HG02678 (cell line): ENCODE results near the gene NIPSNAP2.
A peak's percentile ranks its signal among the peaks of the same experiment; 100 is the strongest.
"Not testable (repeated sequence)": the region's sequence is repeated elsewhere in the genome, so short reads cannot be mapped to it uniquely, and the experiment has no call there.

ENCODE experiments used
- ATAC-seq: cut with Tn5 transposase; IDR thresholded peaks from one replicate; pipeline ENCODE4 v1.9.1; 2021; ENCODE audit warnings: mild to moderate bottlenecking, moderate library complexity; ENCODE audit not compliant: unreplicated experiment

The NIPSNAP2 gene

GRCh38 chr7:55975988-55976633, 11.7 kb downstream of the NIPSNAP2 start:
- no peak for ATAC-seq

DNA sequence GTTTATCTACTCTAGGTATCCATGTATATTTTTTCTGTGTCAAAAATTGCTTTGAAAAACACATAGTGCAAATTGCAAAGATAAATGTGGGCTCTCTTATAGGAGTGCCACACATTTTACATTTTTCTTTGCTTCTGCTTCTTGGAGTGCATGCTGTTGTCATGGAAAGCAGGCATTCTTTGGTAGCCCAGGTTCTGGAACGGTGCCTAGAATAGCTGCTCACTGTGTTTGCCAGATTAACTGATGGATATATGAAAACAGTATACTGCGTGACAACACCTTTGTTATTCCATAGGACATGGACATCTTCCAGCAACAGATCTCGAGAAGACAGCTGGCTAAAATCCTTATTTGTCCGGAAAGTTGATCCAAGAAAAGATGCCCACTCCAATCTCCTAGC, 13.4 kb downstream of the NIPSNAP2 start:
- no peak for ATAC-seq

DNA sequence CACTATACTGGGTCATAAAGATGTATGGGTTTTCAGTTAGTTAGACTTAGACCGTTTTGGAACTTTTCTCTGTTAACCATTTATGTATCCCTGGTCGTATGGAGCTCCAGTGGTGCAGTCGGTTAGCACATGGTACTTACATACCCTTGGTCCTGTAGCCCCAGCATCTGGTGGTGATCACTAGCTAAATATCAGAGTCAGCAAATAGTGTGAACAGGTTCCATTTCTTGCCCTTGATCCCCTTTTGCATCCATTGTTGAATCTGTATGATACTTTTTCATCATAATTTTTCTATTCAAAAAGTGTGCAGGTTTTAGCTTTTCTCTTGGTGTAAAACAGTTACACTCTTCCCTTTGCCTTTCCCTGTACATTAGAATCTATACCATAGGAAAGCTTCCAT, 15.9 kb downstream of the NIPSNAP2 start:
- ATAC-seq, result no peak

DNA sequence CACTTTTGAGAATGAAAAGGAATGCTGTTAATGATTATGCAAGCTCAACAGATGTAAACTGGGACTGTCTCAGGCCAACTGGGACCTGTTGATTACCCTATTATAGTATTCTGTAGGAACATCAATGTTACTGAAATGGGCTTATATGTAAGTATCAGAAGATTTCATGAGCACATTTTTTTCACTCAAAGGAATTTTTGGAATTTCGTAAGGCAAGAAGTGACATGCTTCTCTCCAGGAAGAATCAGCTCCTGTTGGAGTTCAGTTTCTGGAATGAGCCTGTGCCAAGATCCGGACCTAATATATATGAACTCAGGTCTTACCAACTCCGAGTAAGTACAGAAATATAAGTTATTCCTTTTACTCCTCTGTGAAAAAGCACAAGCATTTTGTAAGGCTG, 19.2 kb downstream of the NIPSNAP2 start:
- no peak for ATAC-seq

- ATAC-seq, result no peak
These were observed 28.0 kb downstream of the NIPSNAP2 start for GRCh38 chr7:55992346-55992745.

- ATAC-seq, result no peak
These were observed 32.6 kb downstream of the NIPSNAP2 start for GRCh38 chr7:55996856-55997500.

DNA sequence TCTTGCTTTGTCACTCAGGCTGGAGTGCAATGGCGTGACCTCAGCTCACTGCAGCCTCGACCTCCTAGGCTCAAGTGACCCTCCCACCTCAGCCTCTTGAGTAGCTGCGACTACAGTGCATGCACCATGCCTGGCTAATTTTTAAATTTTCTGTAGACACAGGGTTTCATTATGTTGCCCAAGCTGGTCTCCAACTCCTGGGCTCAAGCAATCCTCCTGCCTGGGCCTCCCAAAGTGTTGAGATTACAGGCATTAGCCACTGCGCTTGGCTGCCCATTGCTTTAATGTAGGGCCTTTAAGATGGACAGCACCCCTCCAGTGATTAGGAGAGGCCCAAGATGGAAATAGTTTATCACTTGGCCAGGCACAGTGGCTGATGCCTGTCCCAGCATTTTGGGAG, 39.4 kb downstream of the NIPSNAP2 start:
- ATAC-seq, result no peak

DNA sequence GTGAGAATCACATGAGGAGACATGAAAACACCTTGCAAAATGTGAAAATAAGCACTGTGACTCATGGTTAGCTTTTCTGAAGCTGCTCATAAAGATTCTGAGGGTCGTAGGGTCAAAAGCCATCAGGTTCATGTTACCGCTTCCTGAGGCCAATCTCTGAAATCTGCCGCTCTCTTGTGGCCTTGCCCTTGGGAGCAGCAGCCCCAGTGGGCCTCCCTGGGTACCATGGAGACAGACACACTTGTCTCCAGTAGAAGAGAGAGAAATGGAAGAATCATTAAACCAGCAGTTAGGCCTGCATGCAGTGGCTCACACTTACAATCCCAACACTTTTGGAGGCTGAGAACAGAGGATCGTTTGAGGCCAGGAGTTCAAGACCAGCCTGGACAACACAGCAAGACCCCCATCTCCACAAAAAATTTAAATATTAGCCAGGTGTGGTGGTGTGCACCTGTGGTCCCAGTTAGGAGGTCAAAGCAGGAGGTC, 42.8 kb downstream of the NIPSNAP2 start:
- no peak for ATAC-seq

DNA sequence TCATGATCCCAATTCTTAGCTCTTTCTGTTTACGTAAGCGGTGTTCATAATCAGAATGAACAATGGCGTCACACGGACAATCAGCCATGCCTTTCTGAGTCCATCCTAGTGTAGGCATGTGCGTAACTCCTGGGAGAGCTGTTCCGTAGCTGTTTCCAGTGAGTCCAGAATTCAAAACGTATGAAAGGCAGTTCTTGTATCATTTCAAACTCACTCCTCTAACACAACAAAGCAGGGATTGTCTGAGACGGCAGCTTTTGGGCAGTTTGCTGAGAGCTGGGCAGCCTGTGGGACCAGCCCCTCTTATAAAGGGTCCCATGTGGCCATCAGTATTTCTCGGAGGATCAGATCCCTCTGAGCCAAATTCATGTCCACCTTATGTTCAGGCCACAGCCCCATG, 43.5 kb downstream of the NIPSNAP2 start:
- ATAC-seq, result no peak

- no peak for ATAC-seq
These were observed 45.3 kb downstream of the NIPSNAP2 start for GRCh38 chr7:56009695-56010094.

DNA sequence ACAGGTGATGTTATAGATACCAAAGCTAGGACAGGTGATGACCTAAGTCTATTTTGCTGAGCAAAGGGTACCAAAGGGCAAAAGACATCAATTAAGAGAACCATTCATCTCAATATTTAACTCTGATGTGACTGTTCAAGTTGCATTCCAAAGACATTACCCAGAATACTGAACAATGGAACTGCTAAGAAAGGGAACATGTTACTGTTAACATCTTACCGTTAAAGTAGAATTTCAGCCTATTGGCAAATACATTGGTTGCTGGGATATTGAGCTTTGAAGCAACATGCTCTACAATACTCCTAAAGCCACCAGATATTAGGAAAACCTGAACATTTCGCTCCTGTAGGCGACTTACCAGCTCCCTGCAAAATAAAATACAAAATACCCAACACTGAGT, 52.6 kb downstream of the NIPSNAP2 start:
- not testable (repeated sequence) for ATAC-seq

GRCh38 chr7:56019501-56019900, 55.1 kb downstream of the NIPSNAP2 start:
- no peak for ATAC-seq

GRCh38 chr7:56023500-56023899, 59.1 kb downstream of the NIPSNAP2 start:
- no peak for ATAC-seq

- no peak for ATAC-seq
These were observed 62.2 kb downstream of the NIPSNAP2 start for GRCh38 chr7:56026538-56026937.

GRCh38 chr7:56028942-56029630, 64.7 kb downstream of the NIPSNAP2 start:
- ATAC-seq, result no peak

GRCh38 chr7:56030340-56030739, 66.0 kb downstream of the NIPSNAP2 start:
- no peak for ATAC-seq

- ATAC-seq, result not testable (repeated sequence)
These were observed 67.2 kb downstream of the NIPSNAP2 start for GRCh38 chr7:56031556-56031955.

GRCh38 chr7:56032578-56032977, 68.2 kb downstream of the NIPSNAP2 start:
- not testable (repeated sequence) for ATAC-seq

GRCh38 chr7:56033671-56034432, 69.5 kb downstream of the NIPSNAP2 start:
- ATAC-seq, result peak; percentile 98

DNA sequence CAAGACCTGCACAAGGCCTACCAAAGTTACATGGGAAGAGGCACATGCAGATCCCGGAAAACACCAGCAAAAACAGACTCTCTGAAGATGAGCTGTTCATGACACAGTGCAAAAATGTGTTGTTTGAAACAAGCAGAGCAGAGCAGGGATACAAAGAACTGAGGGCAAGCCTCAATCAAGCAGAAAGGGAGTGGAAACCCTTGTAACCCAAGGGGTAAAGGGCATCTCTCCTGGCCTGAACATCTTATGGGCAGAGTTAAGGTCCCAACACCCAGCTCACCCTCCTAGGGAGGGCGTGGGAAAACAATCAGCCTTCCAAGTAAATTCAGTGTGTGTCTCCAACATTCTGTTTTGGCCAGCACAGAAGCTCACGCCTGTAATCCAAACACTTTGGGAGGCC, 76.3 kb downstream of the NIPSNAP2 start:
- no peak for ATAC-seq

- not testable (repeated sequence) for ATAC-seq
These were observed 81.4 kb downstream of the NIPSNAP2 start for GRCh38 chr7:56045758-56046157.
